Thyroid gland (tissue), 4 donors: Measurements from ENCODE around the gene NMBR.
"Not testable (repeated sequence)": the region's sequence is repeated elsewhere in the genome, so short reads cannot be mapped to it uniquely, and the experiment has no call there.

Experiments used
- CTCF ChIP-seq, 6 experiments: fragments of 200-600 bp in 3 of 6; fragments of 450-650 bp in 3 of 6; sonication (generic) in 3 of 6; IDR thresholded peaks; one replicate each; pipeline ENCODE4 v1.5.1; 2016 to 2019; ENCODE audit warnings: antibody characterized with exemption in 6 of 6, mild to moderate bottlenecking in 2 of 6, inconsistent platforms in 1 of 6, moderate library complexity in 1 of 6
- POLR2A ChIP-seq, 2 donors: fragments of 450-650 bp; IDR thresholded peaks; one replicate each; pipeline ENCODE4 v1.6.1; 2017; ENCODE audit warnings: antibody characterized with exemption in 2 of 2, mild to moderate bottlenecking in 2 of 2, moderate library complexity in 1 of 2

- TF ChIP-seq CTCF, POLR2A (IDR thresholded peaks at IDR 0.05): not testable (repeated sequence)
These were observed 5.4 kb downstream of the NMBR start for GRCh38 chr6:142141531-142141930.
